Head of caudate nucleus (tissue), 42 donors: Measurements from ENCODE around the gene INSIG1.
A peak's percentile ranks its signal among the peaks of the same experiment; 100 is the strongest.

ENCODE experiments used
- DNase-seq, 42 donors: peaks; one replicate each; pipeline versions ENCODE4 v3.0.0 to v3.0.0-alpha.2; 2020 to 2021; ENCODE audit warnings: mixed read lengths in 7 of 42
- intact Hi-C: fragments of 100-400 bp; cut with DNase I; formaldehyde crosslinking; loops from one replicate; pipeline ENCODE4 v1.15.0; 2022

INSIG1 gene

DNA sequence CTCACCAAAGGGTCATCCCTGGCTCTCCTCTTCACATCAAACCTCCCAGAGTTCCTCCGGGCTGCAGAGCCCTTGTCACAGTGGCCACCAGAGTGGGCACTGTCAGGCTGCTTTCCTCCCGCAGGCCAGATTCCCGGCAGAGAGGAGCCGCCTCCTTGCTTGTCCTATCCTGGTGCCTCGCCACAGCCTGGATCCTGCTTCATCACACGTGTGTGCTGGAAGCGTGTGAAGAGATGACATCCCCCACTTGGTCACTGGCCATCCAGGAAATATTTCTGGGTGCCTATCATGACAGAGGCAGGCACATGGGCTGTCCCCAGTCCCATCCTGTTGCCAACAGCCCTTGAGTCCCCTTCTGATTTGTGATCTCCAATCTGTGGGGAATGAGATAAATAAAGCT, 15.0 kb downstream of the INSIG1 start:
- DNase-seq: no peak
- intact Hi-C loops: no loop called here

DNA sequence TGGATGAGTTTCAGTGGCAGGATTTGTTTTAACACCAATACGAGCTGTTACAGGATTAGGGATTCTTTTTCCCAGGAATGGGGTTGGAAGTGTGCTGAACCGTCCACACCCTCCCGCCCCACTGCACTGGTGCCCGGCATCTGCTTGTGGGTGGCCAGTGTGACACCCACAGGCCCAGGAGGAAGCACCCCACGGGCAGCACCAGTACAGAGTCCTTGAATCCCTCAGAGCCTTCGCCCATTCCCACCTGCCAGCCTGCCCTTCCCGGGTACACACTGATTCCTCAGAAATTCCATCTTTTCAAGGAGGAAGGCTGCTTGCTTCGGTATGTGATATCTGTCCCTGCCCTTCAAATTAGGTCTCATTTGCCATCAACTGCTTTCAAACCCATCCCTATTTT, 15.4 kb downstream of the INSIG1 start:
- no peak for DNase-seq
- intact Hi-C loops: no loop called here

DNA sequence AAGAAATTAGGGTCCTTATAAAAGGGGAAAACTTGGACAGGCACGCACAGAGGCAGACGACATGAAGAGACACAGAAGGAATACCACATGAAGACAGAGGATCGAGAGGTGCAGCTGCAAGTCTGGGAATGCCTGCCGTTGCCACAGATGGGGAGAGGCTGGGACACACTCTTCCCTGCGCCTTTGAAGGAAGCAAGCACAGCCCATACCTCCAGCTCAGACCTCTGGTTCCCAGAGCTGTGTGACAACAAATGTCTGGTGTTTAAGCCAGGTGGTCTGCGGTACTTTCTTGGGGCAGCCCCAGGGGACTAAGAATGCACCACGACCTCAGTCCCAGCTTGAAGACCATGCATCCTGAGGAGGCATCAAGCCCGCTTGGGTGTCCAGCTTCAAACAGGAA, 18.3 kb downstream of the INSIG1 start:
- intact Hi-C loops: no loop called here

DNA sequence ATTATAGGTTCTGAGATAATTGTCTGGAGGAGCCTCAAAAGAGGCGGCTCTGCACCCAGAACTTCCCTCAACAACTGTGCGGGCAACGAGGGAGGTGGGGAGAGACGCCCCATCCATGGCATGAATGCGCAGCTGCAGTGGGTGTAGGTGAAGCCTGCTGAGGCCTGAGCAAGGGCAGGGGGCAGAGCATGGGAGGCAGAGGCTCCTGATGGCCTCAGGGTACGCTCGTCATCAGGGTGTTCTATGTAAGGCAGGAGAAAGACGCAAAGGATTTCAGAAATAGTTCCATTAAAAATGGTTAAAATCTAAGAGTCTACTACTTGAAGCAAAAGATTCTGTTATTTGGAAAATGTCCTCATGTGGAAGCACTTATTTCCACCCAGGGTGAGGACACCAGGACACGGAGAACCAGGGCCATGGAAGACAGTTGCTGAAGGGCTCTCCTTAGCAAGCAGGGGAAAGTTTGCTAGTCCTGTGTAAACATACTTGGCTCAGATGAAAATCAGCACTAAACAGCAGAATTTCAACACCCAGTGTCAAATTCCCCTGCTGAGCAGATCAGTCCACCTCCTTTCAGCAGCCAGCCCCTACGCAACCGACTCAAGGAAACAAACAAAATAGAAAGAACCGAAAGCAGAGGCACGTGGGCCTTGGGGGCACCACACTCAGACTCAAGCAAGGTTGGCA, 18.9 kb downstream of the INSIG1 start:
- DNase-seq: no peak
- intact Hi-C loops: no loop called here

More for the DNA sequence above, 18.3 kb downstream of the INSIG1 start:
- DNase-seq: no peak

DNA sequence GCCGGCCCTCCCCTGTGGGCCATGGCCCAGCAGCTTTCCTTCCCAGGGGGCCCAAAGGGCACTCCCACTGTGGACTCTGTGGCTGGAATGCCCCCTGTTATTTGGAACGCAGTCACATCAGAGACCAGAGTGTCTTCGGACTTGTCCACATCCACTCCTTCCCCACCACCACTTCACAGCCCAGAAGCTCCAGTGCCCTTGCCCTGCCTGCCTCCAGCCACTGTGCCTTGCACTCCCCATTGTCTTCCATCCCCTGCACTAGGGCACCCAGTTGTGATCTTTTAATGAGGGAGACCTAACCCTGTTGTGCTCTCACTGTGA, 19.4 kb downstream of the INSIG1 start:
- intact Hi-C loops: no loop called here
- no peak for DNase-seq

DNA sequence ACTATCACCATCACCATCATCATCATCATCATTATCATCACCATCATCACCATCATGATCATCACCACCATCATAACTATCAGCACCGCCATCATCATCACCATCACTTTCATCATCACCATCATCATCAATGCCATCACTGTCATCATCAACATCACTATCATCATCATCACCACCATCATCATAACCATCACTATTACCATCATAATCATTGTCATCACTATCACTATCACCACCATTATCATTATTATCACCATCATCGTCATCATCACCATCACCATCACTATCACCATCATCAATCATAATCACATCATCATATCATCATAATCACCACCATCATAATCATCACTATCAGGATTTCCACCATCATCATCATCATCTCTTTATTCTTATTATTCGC, 20.6 kb downstream of the INSIG1 start:
- no peak for DNase-seq
- intact Hi-C loops: no loop called here

DNA sequence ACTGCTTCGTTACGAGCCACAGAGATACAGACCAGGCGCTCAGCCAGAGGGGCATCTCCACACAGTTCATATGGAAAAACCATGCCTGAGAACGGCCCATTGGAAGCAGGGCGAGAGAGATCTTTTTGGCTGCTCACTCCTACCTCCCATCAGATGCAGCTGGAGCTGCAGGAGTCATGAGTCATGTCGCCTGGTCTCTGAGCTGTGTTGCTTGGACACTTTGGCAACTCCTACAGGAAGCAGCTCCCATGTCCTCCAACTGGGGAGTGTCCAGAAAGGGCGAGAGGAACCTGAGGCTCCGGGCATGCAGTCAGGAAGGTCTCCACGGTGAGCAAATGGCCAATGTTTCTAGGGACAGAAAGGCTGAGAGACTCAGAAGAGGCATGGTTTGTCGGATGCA, 24.9 kb downstream of the INSIG1 start:
- intact Hi-C loops: no loop called here
- DNase-seq: no peak

DNA sequence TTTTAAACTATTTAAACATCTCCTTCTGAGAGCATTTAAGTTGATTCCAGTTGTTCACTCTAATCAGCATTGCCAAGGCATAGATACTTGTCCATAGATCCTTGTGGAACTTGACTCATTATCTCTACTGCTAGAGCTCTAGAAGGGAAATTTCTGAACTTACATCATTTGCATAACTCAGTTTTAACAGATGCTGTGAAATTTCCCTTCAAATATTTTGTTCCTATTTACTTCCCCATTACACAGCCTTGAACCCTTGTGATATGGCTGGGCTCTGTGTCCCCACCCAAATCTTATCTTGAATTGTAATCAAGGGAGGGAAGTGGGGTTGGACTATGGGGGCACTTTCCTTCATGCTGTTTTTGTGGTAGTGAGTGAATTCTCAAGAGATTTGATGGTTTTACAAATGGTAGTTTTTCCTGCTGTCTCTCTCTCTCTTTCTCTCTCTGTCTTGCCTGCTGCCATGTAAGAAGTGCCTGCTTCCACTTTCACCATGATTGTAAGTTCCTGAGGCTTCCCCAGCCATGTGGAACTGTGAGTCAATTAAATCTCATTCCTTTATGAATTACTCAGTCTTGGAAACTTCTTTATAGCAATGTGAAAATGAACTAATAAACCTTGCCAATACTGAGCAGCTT, 25.4 kb downstream of the INSIG1 start:
- no peak for DNase-seq
- intact Hi-C loops: no loop called here

DNA sequence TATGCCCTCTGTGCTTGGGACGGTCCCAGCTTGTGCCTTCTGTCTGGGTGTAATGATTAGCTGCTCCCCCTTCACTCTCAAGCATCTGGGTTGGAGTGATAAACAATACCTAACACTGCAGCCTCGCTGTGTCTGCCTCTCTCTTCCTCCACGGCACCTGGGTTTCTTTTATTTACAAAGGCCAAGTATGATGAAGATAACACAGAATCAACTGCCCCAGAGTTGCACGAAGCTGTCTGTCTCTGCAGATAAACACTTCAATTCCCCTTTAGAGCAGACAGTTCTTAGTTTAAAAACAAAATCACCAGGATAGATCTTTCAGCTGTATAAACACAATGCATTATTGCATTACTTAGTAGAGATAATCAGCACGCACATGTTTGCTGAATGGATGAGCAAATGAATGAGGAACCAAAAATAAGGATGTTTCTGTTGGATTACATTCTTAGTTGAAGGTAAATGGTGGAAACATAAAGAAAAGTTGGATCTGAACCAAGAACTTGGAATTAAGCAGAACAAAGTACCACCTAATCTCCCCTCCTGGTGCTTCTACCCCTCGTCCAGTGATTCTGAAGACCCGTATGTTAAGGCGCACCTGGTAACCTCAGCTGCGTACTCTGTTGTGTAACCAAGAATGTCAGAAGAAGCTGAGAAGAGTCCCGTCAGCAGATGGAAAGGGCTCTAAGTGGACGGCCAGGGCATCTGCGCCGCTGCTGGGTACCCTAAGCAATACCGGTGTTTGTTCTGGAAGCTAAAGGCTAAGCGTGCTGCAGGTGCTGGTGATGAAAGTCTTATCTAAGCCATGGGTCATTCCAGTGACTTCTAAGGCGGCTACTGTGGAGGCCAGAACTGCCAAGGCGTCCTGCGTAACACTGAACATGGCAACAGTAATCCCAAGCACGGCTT, 26.6 kb downstream of the INSIG1 start:
- intact Hi-C loops: no loop called here
- no peak for DNase-seq

DNA sequence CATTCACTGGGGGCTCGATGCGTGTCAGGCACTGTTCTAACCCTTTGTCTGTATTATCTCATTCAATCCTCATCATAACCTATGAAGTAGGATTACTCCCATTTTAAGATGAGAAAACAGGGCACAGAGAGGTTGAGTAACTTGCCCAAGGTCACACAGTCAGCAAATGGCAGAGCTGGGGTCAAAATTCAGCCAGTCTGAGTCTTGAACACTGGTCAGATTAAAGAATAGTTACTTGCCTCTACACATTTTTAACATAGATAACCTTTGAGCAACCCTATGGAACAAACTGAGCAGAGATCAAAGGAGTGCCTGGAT, 27.2 kb downstream of the INSIG1 start:
- no peak for DNase-seq

DNA sequence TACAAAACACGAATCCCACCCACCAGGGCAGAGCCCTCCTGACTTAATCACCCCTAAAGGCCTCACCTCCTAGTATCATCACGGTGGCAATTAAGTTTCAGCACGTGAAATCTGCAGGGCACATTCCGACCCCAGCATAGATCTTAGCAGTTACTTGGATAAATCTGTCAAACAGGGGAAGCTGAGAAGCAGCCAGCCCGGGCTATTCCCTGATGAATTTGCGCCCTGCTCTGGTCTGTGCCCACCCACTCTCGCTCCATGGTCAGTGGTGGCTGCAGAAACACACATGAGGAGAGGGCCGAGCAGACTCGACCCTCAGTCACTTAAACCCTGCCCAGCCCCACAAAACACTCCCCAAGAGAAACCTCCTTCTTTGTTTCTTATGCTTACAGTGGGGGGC, 28.7 kb downstream of the INSIG1 start:
- intact Hi-C loops: no loop called here
- no peak for DNase-seq

More for the DNA sequence above, 27.2 kb downstream of the INSIG1 start:
- intact Hi-C loops: no loop called here

DNA sequence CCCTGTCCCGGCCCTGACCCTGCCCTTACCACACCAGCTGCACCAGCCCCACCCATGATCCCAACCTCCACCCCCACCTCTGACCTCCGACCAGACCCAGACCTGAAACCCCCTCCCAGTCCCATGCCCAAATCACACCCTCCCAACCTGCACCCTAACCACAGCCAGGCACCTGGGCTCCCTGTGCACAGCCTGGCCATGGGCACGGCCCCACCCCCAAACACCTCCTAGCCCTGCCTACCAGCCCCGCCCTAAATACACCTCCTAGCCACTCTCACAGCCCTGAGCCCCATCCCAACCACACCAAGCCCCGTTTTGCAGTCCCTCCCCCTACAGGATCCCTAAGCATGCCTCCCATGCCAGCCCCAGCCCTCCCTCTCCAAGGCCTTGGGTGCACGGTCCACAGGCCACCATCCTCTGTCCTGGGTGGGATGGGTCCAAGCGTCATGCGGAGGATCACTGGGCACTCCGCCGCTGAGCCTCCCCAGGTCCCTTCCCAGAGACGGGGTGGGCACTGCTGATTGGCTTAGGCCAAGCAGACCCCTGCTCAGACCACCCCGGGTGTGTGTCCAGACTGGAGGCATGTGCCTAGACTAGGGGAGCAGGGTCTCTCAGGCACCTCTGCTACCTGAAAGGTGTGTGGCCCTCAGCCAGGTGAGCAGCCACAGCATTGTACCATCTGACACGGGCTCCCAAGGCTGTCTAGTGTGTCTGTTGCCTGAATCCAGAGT, 30.1 kb downstream of the INSIG1 start:
- no peak for DNase-seq
- intact Hi-C loops: no loop called here

DNA sequence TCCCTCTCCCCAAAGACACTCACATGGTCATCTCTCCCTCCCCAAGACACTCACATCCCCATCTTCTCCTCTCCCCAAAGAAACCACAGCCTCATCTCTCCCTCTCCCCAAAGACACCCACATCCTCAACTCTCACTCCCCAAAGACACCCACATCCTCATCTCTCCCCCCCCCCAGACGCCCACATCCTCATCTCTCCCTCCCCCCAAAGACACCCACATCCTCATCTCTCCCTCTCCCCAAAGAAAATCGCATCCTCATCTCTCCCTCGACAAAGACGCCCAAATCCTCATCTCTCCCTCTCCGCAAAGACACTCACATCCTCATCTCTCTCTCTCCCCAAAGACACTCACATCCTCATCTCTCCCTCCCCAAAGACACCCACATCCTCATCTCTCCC, 31.5 kb downstream of the INSIG1 start:
- no peak for DNase-seq
- intact Hi-C loops: no loop called here

DNA sequence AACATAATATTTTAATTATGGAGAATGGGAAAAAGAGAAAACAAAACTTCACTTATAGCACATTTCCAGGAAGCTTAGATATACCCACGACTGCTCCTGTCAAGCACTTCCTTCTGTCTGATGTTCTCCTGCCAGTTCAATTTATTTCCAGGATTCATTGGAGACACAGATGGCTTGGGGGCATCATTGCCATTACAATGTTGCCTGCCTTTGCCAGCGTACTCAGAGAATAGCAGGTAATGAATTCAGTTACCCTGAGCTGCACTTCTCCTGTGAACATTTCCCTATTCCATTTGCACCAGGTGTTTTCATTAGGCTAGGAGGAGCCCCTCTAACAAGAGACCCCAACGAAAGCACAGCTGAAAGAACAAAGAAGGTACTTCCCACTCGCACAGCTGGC, 33.7 kb downstream of the INSIG1 start:
- DNase-seq: no peak
- intact Hi-C loops: no loop called here

DNA sequence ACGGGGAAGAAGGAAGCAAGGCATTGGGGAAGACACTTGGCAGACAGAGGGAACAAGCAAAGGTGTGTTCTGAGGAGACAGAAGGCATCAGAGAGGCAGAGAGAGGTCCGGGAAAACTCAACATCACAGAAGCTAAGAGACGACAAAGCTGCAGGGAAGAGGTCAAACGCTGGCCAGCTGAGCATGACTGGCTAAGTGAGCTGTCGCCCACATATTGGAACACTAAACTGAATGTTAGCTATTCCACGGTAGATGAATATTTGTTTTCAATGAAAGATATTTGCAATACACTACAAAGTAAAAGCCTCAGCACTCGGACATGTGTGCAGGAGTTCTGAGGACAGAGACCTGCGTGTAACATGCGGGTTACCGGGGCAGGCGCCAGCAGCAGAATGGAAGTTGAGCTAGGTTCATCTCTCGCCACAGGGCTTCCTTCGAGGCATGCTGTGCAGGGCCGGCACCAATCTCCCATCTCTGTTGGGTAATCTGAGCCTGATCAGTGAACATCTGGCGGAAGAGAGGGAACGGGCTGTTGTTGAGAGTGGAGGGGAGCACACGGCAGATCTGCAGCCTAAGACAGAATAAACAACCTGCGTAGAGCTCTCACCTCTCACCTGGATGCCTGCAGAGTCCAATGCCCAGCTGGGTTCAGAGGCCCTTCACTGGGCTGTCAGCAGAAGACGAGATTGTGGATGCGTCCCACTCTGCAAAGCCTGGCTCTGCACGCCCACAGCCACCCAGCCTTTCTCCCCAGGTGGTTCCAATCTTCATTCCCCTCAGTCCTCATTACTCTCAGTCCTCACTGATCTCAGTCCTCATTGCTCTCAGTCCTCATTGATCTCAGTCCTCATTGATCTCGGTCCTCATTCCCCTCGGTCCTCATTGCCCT, 35.9 kb downstream of the INSIG1 start:
- intact Hi-C loops: no loop called here
- no peak for DNase-seq

DNA sequence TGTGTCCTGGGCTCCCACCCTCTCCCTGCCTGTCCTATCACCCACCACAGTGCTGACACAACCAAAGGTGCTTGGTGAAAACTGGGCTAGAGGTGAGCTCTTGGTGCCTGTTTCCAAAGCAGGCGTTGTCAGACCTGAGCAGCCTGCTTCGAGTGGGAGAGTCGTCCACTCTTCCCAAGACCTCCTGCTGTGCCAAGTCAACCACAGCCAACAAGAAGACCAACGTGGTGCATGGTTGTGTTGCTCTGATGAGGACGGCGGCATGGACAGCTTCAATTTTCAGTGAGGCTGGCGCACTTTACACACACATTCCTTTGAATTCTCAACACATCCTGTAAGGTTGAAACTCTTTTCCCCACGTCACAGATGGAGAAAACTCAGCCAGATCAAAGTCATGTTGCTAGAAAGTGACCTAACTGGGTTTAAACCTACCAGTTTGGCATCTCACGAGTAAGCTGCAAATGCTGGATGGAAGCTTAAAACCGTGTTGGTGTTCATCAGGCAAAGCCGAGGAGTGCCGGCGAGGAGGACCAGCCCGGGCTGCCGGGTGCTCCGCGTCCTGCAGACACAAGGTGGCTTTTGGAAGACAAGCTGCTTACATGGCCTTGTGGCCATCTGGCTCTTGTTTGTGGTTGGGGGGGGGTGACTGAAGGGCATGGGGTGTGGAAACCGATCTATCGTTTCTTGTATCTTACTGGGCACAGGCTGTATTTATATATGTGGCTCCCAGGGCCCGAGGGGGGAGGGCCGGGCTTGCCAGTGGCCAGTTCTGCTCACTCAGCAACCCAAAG, 39.3 kb downstream of the INSIG1 start:
- DNase-seq: peak in 1 of 42 donors; percentile 30
- intact Hi-C loops: no loop called here

DNA sequence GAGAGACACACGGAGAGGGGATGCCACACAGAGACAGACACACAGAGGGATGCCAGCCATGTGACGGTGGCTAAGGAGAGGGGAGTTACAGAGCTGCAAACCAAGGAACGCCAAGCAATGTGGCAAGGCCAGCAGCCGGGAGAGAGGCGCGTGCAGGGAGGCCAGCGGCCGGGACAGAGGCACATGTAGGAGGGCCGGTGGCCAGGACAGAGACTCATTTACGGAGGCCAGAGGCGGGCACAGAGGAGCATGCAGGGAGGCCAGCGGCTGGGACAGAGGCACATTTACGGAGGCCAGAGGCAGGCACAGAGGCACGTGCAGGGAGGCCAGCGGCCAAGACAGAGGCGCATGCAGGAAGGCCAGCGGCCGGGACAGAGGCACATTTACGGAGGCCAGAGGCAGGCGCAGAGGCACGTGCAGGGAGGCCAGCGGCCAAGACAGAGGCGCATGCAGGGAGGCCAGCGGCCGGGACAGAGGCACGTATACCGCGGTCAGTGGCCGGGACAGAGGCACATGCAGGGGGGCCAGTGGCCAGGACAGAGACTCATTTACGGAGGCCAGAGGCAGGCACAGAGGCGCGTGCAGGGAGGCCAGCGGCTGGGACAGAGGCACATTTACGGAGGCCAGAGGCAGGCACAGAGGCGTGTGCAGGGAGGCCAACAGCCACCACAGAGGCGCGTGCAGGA, 40.4 kb downstream of the INSIG1 start:
- peak in 1 of 42 donors; percentile 34 for DNase-seq
- intact Hi-C loops: no loop called here
